Adrenal gland (tissue), 5 donors: Measurements from ENCODE around the gene KRT39.

Source experiments
- CTCF ChIP-seq, 6 experiments: fragments of 450-650 bp in 4 of 6; fragments of 200-600 bp in 2 of 6; sonication (generic) in 1 of 6; IDR thresholded peaks; 1 replicate in 5 of 6; 2 replicates in 1 of 6; pipeline versions ENCODE4 v1.5.1 to v1.8.0; 2016 to 2021; ENCODE audit warnings: antibody characterized with exemption in 6 of 6, mild to moderate bottlenecking in 2 of 6, moderate library complexity in 1 of 6
- POLR2A ChIP-seq, 2 donors: fragments of 450-650 bp; IDR thresholded peaks; one replicate each; pipeline ENCODE4 v1.6.1; 2017; ENCODE audit warnings: antibody characterized with exemption in 2 of 2, mild to moderate bottlenecking in 2 of 2, moderate library complexity in 1 of 2
- donor health status: DM: no; HTN: no; CAD: no.

GRCh38 chr17:41013606-41014005 lies 46.9 kb upstream of the KRT39 start:
- TF ChIP-seq CTCF (IDR thresholded peaks at IDR 0.05) = no peak
- no peak for TF ChIP-seq POLR2A (IDR thresholded peaks at IDR 0.05)
